Measurements from ENCODE around the gene BOD1.

- TF ChIP-seq JUN (IDR thresholded peaks at IDR 0.05) (no peak), CTCF (IDR thresholded peaks at IDR 0.05) (no peak), POLR2A (IDR thresholded peaks at IDR 0.05; ENCODE audit: low read length) (no peak), MYC (IDR thresholded peaks at IDR 0.05; ENCODE audit: borderline replicate concordance, low read length) (no peak), MAZ (IDR thresholded peaks at IDR 0.05; ENCODE audit: borderline replicate concordance, low read depth, low read length) (no peak), RARB (CRISPR knock-in tag; IDR thresholded peaks at IDR 0.05) (no peak), CHD2 (IDR thresholded peaks at IDR 0.05; ENCODE audit: low read length, partially characterized antibody) (no peak), HMGXB4 (CRISPR knock-in tag; IDR thresholded peaks at IDR 0.05; ENCODE audit: borderline replicate concordance) (no peak)
These were observed 7.3 kb upstream of the BOD1 start for GRCh38 chr5:173623789-173624188.

Measured in A549 (cell line).